IMR-90 (cell line): ENCODE results near the gene POMGNT1.

ENCODE experiments used
- CTCF ChIP-seq: conservative IDR thresholded peaks from 2 replicates; pipeline ENCODE4 v1.5.1; 2012; ENCODE audit warnings: mild to moderate bottlenecking, low read depth, low read length, improper control_type of control experiment
- POLR2A ChIP-seq: IDR thresholded peaks from 2 replicates; pipeline ENCODE4 v1.6.1; 2012; ENCODE audit warnings: mild to moderate bottlenecking, low read depth, low read length

GRCh38 chr1:46183079-46183847 is 15.0 kb downstream of the POMGNT1 start:
- TF ChIP-seq CTCF (no peak), POLR2A (no peak)
